HEK293 (cell line): ENCODE measurements around the gene IDH1.

Experiments
- CTCF ChIP-seq: fragments of 450-650 bp; formaldehyde crosslinking; IDR thresholded peaks from 2 replicates; pipeline ENCODE4 v1.5.1; 2016; ENCODE audit warnings: missing biosample characterization, missing genetic modification characterization
- REST ChIP-seq: fragments of 450-650 bp; formaldehyde crosslinking; IDR thresholded peaks from 2 replicates; pipeline ENCODE4 v1.5.1; 2016; ENCODE audit warnings: missing biosample characterization, missing genetic modification characterization
- SCRT1 ChIP-seq: fragments of 450-650 bp; formaldehyde crosslinking; IDR thresholded peaks from 2 replicates; pipeline ENCODE4 v1.5.1; 2016; ENCODE audit warnings: missing biosample characterization, missing genetic modification characterization, borderline replicate concordance
- ZNF138 ChIP-seq: fragments of 450-650 bp; formaldehyde crosslinking; IDR thresholded peaks from 2 replicates; pipeline ENCODE4 v1.5.1; 2016; ENCODE audit warnings: missing biosample characterization, missing genetic modification characterization, borderline replicate concordance
- ZNF266 ChIP-seq: fragments of 450-650 bp; formaldehyde crosslinking; IDR thresholded peaks from 2 replicates; pipeline ENCODE4 v1.5.1; 2016; ENCODE audit warnings: missing biosample characterization, missing genetic modification characterization, low read depth
- ZNF274 ChIP-seq, 2 experiments: fragments of 200-500 bp in 1 of 2; fragments of 450-650 bp in 1 of 2; sonication (Bioruptor generic) in 1 of 2; formaldehyde crosslinking in 1 of 2; IDR thresholded peaks; 2 replicates each; pipeline versions ENCODE4 v1.5.1 to v1.6.1; 2014 to 2016; ENCODE audit warnings: borderline replicate concordance in 1 of 2, inconsistent platforms in 1 of 2, low read length in 1 of 2, missing biosample characterization in 1 of 2, missing genetic modification characterization in 1 of 2
- ZNF335 ChIP-seq: fragments of 450-650 bp; formaldehyde crosslinking; conservative IDR thresholded peaks from 2 replicates; pipeline ENCODE4 v1.5.1; 2016; ENCODE audit warnings: missing biosample characterization, missing genetic modification characterization
- ZNF416 ChIP-seq: fragments of 450-650 bp; formaldehyde crosslinking; IDR thresholded peaks from 2 replicates; pipeline ENCODE4 v1.5.1; 2016; ENCODE audit warnings: missing biosample characterization, missing genetic modification characterization
- ZNF555 ChIP-seq: fragments of 450-650 bp; formaldehyde crosslinking; conservative IDR thresholded peaks from 2 replicates; pipeline ENCODE4 v1.5.1; 2017; ENCODE audit warnings: missing biosample characterization, mild to moderate bottlenecking, missing genetic modification characterization, inconsistent platforms
- ZNF558 ChIP-seq: fragments of 450-650 bp; formaldehyde crosslinking; IDR thresholded peaks from 2 replicates; pipeline ENCODE4 v1.5.1; 2016; ENCODE audit warnings: missing biosample characterization, missing genetic modification characterization
- ZNF629 ChIP-seq: fragments of 450-650 bp; formaldehyde crosslinking; IDR thresholded peaks from 2 replicates; pipeline ENCODE4 v1.5.1; 2017; ENCODE audit warnings: missing biosample characterization, missing genetic modification characterization

DNA sequence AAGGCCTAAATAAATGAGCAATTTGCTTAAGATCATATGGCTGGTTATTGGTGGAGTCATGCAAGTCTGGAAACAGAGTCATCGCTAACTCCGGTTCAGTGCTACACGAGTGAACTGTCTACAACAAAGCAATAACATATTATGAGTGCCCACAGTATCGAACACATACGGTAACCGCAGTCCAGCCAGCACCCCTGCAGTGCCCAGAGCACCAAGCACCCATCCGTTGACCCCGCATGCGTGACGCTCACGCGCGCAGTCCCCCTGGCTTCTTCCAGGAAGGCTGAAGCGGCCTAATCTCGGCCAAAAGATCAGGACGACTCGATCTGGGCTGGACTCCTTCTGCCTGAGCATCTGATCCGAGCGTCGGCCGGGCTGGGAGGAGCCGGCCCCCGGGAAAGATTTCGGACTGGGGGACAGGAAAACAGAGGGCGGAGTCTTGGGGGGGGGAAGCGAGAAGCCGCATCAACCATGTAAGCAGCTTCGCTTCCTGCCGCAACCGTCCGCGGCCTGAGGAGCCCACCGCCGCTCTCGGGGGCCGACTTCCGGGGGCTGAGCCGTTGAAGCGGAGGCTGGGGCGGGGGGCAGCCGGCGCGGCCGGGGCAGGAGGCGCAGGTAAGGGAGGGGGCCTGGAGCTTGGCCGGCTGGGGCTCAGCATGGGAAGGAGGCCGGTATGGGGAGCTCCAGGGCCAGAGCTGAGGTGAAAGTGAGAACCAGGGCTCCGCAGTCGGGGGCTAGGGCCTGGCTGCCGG, 11.1 kb upstream of the IDH1 start, which contains the start of gene PIKFYVE:
- TF ChIP-seq CTCF (0 out of 2 replicates have a peak, but pooled peaks have one; percentile 24), ZNF416 (tag by site-specific recombination) (no peak), ZNF555 (no peak), REST (tag by site-specific recombination) (no peak), ZNF558 (no peak; the same call in 1 of the 2 replicates), ZNF266 (tag by site-specific recombination) (no peak), SCRT1 (tag by site-specific recombination) (no peak), ZNF274 (IDR thresholded peaks at IDR 0.05; ENCODE audit: low read length) (no peak), ZNF274 (tag by site-specific recombination; IDR thresholded peaks at IDR 0.05; ENCODE audit: borderline replicate concordance) (no peak), ZNF335 (tag by site-specific recombination) (peak; percentile 37), ZNF629 (tag by site-specific recombination) (peak; percentile 63), ZNF138 (tag by site-specific recombination) (no peak)
